ENCODE measurements around the gene ELAVL2.

ELAVL2 gene
- total RNA-seq, result 0 to 0.04 reads per million in 2 experiments

DNA sequence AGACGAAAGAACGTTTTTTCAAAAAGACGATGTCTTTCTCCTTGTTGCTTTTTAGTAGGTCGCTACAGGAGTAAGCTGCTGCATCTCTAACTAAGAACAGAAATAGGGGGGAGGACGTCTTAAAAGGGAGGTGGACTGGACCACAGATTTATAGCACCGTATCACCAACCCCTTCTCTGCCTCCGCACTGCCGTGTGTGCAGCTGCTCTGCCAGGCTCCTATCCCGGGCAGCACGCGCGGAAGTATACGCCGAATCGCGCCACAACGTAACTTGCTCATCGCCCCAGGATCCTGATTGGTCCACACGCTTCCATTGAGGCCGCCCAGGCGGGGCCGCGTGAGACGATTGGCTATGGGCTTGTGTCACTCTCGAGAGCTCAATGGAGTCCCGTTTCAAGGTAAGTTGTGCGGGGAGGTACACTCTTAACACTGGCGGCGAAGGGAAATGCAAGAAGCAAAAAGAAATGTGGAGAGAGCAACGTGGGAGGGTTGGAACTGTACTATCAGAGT lies at the start of gene ELAVL2:
Gene ELAVL2, minus strand, starts transcription at position 121 of the 510 bp plus-strand sequence. CDS start 64,006 bp downstream, outside the sequence.
- DNase-seq (ENCODE audit: low read depth), result no peak

DNA sequence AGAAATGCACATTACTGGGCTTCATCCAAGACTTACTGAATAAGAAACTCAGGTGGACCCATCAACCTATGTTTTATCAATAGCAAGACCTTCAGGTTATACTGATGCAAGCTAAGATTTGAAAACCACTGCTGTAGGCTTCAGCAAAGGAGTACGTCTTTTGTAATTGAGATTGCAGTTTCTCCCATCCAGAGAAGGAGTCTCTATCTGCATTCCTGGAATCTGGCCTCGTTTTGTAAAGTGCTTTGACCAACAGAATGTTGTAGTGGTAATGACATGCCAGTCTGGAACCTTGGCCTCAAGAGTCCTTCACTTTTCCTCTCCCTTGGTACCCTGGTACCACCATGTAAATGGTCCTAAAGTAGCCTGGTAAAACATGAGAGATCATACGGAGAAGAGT lies 32.2 kb upstream of the ELAVL2 start:
- DNase-seq (ENCODE audit: low read depth), result no peak

DNA sequence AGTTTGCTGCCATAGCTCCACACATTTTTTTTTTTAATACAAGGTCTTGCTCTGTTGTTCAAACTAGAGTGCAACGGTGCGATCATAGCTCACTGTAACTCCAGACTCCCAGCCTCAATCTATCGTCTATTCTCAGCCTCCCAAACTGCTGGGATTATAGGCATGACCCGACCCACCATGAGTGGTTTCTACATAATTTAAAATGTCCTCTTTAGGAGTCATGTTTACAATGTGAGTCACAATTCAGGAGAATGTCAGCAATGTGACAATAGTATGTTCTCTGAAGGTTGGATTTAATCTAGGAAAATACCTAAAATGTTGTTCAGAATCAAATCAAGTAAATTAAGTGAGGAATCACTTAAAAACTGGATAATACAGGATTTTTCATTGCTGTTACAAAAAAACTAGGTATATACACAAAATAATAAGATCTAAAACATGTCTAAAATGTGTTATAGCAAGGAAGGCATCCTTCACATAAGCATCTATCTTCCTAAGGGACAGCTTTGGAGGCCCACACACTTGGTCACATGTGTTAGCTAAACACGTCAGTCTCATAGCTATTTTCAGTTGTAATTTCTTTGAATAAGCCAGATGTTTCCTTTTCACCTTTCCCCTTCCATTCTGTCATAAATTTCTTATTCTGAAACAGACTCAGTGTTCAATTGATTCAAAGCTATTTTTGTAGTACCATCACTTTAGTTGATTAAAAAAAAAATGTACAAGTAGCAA lies 30.0 kb upstream of the ELAVL2 start:
- DNase-seq (ENCODE audit: low read depth), result no peak

DNA sequence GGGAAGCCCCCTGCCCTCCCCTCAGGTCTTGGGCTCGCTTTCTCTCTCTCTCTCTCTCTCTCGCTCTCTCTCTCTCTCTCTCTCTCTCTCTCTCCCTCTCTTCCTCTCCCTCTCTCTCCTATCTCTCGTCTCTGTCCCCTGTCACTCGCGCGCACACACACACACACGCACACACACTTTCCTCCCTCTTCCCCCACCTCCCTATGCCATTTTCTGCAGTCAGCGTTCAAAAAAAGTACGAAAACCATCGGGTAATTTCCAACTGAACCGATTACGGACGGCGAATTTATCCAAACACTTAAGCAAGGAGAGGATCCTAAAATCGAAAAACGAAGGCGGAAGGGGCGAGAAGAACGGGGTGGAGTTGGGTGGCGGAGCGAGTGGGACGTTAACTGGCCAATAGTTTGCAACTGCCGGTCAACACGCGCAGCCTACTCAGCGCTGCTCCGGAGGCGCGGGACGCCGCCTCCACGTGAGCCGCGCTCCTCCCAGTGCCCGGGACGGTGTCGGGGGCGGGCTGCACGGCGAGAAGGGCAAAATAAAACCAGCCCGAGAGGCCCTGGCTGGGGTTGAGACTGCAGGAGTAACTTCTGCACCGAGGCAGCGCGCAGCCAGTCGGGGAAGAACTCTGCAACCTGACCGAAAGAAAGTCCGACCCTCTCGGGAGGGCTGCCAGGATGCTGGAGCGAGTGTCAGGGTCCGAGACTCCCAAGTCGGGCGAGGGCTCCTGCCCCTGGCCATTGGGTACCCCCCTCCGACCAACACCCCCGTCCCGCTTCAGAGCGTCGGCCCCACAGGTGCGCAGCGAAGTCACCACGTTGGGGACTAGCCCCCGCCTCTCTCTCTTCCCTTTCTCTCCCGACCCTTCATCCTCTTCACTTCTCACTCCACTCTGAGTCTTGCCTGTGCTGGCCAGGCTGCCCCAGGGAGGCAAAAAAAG lies 24.9 kb upstream of the ELAVL2 start:
- no peak for DNase-seq (ENCODE audit: low read depth)

DNA sequence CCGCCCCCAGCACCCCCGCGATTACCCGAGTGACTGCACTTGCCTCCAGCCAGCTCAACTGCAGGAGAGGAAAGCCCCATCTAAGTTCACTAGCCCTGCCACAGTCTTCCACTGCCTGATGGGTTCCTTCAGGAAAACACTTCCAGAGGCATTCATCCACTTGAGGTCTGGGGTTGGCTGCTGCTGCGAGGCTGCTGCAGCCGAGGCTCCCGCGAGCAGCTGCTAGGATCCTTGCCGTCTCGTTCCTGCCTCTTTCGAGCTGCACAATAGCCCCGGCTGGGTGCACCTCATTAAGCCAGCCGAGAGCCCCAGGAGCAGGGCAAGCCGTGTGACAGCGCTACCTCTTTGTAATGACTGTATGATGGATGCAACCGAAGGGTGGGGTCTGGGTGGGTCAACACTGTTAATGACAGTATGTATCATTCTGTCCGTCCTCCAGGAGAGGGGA lies 24.2 kb upstream of the ELAVL2 start:
- no peak for DNase-seq (ENCODE audit: low read depth)

DNA sequence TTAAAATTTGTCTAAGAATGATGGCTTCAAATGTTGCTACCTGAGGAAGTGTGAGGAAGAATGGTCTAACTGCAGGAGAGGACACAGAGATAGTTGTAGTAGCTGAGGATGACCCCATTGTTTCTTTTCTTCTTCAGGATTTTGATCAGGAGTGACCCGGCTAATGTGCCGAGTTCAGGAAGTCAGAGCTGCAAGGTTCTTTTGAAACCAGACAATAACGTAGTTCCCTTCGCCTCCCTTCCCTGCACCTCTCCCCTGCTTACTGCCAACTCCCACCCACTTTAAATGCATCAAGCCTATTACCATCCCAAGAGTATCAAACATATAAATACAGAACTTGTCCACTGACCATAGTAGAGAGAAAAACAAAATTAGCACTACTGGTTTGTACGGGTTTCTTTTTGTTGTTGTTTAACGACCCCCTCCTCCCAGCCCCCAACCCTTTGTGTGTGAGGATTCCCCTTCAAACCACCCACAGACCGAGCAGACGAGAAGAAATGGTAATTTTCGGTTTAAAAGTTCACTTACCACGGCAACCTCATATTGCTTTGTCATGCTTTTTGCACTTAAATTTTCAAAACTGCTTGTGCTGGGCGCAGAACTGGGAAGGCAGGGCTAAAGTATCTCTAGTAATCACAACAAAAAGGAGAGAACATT lies 23.5 kb upstream of the ELAVL2 start:
- DNase-seq (ENCODE audit: low read depth), result no peak

DNA sequence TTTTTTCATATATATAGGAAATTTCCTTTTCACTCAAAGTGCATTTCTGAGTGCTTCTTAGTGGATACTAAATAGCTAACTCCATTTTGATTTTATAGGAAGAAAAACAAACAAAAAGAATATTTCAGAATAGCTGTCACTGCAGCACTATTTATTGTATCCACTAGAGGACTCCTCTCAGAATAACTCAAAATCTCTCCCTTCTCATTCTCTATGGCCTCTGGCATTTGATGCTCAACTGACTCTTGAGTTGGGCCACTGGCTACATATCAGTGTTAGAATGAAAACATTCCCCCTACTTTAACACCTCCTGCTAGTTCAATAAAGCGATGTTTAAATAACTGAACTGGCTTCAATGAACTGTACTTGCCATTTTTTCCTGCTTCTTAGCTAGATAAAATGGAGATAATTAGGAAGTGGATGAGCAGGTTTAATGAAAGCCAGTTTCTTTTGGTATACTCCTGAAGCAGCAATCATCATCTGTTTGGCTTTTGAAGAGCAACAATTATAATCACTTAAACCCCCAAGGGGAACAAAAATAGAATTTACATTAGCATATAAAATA lies 16.6 kb upstream of the ELAVL2 start:
- no peak for DNase-seq (ENCODE audit: low read depth)

DNA sequence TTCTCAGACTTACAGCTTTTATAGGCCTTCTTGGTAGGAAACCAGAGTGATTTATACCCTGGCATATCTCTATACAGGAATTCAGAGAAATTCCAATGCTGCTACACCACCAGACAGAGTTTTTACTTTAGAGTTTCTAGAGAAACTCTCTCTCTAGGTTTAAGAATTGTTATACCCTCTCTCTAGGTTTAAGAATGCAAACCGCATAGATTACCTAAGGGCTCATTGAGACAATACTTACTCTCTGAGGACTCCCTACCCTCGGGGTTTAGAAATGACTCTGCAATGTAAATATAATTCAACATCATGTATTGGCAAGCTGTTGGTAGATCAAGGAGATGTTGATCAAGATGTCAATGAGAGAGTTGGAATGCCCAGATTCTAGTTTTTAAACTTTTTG lies 15.3 kb upstream of the ELAVL2 start:
- DNase-seq (ENCODE audit: low read depth), result no peak

DNA sequence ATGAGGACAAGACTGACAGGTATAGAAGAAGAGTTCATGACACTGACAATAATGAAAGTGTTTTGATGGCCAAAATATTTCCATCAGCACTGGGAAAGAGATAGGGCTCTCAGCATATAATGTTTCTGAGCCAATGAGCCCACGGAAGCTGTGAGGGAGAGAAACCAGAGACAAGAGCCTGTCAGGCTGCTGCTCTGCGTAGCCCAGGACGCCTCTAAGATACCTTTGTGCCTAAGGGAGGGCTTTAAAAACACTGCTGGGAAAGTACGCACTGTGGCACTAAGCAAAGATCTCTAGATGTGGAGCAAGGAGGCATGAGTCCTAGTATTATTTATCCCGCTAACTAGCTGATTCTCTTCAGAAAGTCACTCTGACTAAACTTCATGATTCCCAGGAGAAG lies 11.0 kb upstream of the ELAVL2 start:
- DNase-seq (ENCODE audit: low read depth), result no peak

DNA sequence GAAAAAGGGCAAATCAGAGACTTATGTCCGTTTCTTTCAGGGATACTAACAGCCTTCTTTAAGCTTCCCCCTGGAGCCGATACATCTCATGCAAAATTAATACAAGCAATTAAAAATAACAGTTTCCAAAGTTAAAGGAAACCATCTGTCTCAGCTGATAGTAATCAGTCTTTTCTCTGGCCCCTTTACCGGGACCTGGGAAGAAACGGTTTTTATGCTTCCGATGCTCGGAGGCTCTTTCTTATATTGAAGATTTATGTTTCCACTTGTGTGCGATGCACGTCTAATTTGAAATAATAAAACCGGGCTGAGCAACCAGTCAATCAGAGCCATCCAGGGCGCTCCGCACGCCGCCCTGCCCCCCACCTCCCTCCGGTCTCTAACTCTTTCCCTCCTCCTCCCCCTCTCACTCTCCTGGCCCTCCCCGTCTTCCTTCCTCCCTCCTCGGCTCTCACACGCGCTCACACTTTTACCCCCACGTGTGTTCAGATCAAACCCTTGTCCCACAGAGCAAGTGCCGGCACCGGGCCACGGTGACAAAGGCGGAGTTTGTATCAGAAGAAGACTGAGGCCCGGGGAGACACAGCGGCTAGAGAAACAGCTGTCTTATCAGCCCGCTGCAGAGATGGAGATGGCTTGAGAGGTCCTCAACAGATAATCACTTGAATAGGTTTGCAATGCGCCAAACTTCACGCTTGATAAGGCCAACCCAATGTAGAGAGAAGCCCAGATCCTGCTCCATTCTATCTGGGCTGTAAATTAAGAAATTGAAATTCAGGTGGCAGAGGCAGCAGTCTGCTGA lies 5.1 kb upstream of the ELAVL2 start:
- no peak for DNase-seq (ENCODE audit: low read depth)

DNA sequence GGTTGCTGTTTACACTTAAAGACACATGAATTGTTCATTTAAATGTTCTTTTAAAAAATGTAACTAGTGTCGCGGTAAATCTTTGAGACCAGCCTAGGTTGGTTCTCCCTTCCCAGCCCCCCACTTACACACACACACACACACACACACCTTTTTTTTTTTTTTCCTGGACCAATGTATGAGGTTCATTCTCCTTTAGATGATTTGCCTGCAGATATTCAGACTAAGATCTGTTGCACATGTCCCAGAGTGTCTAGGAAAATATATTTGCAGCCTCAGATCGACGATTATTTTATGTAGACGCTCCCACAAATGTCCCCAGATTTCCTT lies 4.4 kb upstream of the ELAVL2 start:
- no peak for DNase-seq (ENCODE audit: low read depth)

DNA sequence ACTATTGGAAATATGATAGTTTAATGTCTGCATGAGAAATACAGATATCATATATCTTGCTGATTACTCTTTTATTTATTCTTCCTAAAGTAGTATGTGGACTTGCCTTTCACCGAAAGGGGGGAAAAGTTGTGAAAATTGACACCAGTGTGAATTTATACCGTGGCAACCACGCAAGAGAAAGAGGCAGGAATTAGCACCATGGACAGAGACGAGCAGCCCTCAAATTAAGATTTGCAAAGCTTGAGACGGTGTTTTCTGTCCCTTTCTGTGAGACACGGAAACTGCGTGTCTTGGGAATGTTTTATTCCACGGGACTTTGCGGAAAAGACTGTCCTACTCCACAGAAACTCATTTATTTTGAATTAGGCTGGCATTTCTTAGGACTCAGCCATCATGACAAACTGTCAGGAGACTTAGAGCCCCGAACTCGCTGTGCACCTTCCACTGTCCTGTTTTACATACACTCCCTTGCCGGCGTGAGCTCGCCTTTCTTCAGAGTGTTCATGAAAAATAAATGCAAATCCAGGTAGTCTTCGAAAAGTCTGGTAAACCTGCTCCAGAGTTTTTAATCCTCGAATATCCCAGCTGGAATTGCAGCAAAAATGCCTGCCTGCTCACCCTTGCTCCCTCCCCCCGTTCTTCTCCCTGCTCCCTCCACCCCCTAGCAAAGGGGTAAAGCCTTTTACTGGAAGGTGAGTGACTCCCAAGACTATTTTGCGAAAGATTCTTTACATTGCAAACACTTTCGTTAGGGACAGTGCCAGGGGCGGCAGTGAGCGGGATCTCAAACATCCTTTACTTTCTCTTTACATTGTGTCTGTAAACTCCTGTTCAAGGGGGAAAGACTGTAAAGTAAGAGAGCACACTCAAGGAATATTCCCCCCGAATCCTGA lies 3.8 kb upstream of the ELAVL2 start:
- DNase-seq (ENCODE audit: low read depth), result no peak

DNA sequence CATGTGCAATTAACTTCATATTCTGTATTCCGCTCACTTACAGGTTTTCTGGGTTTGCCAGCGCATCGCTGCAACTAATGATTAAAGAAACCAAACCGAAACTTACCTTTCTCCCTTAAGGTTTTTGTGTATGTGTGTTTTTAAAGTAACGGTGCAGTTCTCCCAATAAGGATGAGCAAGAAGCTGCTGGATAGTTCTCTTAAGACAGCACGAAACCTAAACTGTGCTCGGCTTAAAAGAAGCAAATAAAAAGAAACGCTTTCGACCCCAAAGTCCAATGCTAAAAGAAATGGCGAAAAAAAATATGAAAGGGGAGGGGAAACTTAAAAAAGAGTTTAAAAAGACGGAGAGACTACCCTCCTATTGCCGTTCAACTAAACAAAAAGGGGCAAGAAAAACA lies 340 bp downstream of the ELAVL2 start:
- no peak for DNase-seq (ENCODE audit: low read depth)

DNA sequence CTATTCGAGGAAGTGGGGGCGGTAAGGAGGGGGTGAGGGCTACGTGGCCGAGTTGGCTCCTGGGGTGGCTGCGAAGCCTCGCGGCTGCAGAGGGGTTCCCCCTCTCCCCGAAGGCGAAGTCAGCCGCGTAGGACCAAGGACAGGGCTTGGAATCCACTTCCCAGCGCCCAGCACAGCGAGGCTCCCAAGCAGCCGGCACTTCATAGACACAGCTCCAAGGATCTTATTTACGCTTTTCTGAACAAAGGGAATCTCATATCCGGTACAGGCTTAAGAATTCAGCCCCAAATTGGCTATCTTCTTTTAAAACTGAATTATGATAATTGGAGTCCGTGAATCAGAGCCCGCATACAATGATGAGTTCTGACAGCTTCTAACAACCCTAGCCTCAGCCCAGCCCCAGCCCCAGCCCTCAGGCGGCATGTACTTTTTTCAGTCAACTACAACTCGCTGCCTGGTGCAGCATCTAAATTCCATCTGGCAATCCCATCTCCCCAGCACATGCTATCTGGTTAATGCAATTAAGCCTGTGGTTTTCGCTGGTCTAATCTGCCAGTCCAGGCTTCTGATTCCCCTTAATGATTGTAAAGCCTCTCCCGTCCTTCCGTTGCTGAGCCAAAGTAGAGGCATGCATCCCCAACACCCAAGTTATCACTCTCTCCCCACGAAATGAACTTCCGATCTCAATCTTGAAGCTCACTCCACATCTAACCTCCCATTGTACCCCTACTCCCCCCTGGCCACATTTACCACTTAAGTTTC lies 1.0 kb downstream of the ELAVL2 start:
- no peak for DNase-seq (ENCODE audit: low read depth)

DNA sequence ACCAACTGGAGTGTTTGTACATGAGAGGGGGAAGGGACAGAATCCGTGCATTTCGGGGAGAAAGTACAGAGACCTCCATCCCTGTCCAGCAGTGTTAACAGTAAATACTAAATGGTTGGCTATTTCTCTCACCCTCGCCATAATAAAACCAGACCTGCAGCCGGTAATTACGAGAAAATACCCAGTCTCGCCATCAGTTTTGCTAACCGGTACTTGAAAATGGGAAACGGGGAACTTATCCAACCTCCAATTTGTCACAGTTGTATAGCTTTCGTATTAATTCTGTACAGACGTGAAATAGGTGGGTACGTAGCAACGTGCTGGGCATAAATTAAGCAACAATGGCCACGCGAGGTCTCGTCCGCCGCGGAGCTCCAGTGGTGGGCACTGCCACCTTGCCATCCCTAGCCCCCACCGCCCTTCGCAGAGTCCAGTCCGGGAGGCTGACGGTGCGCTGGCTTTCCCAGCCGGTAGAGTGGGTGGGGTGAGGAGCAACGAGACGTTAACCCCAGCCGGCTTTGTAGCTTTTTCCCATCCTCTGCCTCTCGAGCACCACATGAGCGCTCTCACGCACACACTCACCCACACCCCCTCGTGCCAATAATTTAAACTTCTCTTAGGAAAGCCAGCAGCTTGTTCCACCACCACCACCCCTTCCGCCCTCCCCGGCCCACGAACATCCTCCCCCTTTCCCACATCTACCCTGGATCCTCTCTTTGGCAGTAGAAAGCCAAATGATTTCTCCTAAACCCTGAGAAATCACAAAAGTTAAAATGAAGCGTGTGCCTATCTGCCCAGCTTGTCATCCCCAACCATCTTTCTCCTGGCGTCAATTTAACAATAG lies 1.8 kb downstream of the ELAVL2 start:
- DNase-seq (ENCODE audit: low read depth), result no peak

DNA sequence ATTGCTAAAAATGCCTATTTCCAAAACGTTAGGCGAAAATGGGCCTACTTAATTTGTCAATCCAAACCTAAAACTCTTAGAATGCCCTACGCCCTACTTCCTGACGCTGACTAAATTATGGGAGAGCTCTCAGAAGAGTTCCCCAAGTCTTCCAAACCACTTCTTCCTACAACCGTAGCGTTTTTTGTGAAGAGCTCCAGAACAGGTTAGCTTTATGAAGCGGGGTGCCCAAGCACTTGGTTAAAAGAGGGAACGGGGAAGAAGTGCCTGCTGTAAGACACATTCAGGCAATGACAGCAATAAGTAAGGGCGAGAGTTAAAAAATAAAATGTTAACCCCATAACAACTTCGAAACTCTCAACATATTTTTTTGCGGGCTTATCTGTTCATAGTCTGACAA lies 2.8 kb downstream of the ELAVL2 start:
- no peak for DNase-seq (ENCODE audit: low read depth)

DNA sequence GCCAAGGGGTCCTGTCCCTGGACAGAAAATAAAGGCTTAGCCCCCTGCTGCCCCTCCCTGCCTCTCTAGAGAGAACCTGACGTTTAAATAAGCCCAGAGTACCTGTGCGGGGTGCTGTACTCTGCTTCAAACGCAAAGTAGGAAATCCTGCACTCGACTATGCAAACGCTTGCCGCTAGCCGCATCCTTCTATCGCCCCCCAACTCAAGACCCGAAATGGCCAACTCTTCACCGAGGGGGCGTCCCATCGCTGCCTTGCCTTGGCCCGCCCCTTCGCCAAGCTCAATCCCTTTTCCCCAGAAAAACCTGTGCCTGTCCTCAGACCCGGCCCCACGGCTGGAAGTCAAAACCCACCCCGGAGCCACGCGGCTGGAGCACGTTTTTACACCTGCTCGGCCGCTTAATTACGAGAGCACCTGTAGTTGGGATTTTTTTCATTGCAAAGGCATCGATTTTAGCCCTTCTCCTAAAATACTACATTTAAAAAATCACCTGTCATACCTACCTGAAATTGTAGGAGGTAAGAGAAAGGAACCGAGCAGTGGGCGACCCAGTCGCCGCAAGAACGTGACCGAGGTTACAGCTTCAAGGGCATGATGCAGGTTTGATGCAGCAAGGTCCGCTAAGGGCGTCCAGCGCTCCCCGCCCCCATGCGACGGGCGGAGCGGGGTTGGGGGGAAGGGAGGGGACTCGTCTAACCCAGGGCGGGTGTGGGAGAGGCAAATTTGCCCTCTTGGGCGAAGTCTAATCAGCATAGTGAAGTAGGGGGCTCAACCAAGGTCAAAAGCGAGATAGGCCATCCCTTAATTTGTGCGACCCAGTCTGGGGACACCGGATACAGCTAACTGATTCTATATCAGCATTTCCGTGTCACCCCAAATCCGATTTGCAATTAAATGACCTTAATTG lies 3.5 kb downstream of the ELAVL2 start:
- no peak for DNase-seq (ENCODE audit: low read depth)
